GM21367 (cell line): ENCODE results near the gene MAD1L1.

ENCODE experiments used
- ATAC-seq: cut with Tn5 transposase; IDR thresholded peaks from one replicate; pipeline ENCODE4 v1.9.1; 2021; ENCODE audit not compliant: unreplicated experiment

The MAD1L1 gene

DNA sequence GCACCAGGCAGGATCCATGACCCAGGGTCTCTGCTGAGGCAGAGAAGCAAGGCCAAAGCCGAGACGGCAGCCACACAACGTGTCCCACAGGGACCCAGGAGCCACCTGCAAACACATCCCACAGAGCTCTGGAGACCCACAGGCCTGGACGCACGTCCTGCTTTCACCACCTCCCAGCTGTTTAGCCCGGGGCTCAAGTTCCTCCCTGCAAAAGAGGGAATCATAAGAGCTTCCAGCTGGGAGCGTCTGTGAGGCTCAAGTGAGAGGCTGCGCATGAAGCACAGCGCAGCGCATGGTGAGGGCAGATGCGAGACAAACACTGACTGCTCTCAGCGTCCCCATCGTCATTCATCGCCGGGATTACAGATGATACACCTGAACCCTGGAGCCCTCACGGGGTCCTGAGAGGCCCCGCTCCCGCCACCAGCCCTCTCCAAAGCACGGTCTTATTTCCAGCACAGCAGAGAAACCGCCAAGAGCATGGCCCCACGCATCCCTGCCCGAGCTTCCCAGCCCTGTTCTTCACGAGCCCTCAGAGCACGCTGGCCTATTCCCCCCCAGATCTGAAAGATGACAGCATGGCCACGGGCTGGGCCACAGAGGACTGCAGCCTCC, 88.7 kb downstream of the MAD1L1 start:
- no peak for ATAC-seq

- no peak for ATAC-seq
Observed at GRCh38 chr7:2143450-2143849, 89.3 kb downstream of the MAD1L1 start.

- ATAC-seq = no peak
Observed at GRCh38 chr7:2142386-2142785, 90.4 kb downstream of the MAD1L1 start.

DNA sequence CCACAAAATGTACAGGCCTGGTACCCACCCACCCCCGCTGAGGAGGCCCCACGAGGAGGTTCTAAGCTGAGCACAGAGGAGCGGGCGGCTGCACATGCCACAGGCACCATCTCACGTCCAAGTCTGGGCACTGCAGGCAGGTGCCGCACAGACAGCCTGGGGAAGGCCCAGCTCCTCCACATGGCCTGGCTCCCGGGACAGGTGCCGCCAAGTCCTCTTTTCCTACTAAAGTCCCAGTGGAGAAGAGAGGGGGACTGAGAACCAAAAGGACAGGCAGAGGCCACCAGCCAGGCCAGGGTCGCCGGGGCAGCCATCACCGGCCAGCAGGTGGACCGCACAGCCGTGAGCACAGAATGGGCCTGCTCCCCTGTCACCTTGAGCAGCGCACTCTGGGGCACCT, 91.1 kb downstream of the MAD1L1 start:
- ATAC-seq = no peak

- no peak for ATAC-seq
Observed at GRCh38 chr7:2141021-2141410, 91.7 kb downstream of the MAD1L1 start.

- ATAC-seq = no peak
Observed at GRCh38 chr7:2140216-2141020, 92.3 kb downstream of the MAD1L1 start.

DNA sequence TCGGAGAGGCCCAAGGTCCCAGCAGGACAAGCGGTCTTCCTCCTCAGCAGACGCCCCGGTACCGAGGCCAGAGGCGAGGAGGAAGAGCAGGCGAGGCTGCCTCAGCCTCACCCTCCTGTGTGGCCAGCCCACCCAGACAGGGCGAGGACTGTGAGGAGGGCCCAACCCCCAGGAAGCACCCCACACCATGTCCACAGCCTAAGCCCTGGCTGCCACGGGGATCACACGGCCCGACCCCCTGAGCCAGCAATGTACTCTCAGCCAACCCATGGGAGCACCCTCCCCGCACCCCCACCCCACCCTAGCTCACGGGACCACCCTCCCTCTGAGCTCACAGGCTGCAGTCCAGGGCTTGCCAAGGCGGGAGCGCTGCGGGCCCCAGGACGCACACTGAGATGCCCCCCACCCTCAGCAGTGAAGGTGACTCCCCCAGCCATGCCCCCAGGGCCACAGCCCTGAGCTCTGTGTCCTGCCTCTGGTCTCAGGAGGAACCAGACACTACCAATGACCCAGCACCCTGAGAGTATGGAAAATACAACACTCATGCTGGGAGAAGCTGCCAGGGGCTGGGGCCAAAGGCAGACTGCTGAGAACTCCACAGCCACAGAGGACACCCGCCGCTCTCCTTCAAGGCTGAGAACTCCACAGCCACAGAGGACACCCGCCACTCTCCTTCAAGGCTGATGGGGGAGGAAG, 93.6 kb downstream of the MAD1L1 start:
- ATAC-seq = no peak

DNA sequence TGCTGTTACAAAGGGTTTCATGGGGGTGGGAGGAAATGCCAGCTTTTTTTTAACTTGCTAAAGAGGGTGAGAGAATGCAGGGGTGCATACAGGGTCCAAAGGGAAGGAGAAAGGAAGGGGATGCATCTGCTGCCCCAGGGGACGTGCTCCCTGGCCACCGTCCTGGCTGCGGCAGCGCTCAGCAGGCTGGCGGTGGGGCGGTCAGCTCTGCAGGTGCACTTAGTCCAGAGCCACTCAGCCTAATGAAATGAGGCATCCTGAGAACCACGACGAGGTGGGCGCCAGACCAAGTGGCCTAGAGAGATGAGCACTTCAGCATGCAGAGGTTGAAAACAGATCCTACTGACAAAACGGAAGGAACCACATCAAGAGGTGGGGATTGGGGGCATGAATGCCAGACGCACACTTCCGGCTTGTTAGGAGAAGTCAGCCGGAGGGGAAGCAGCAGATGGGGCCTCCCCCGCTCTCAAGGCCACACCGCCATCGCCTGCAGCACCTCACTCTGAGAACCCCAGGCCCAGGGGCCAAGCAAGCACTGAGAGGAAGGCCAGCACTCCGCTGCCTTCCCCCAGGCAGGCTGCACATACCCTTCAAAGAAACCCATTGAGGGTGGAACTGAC, 94.5 kb downstream of the MAD1L1 start:
- ATAC-seq = no peak

GRCh38 chr7:2134740-2135139, 98.0 kb downstream of the MAD1L1 start:
- ATAC-seq = no peak

DNA sequence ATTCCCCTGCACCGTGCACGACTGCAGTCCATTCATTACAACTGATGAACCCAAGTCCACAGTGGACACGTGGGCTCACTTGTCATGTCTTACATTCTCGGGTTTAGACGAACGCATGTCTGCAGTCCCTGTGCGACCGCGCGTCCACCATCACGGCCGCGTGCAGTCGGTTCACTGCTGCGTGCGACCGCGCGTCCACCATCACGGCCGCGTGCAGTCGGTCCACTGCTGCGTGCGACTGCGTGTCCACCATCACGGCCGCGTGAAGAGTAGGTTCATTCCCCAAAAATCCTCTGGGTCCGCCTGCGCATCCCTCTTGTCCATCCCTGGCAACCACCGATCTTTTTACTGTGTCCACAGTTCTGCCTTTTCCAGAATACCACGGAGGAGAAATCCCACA, 100.5 kb downstream of the MAD1L1 start:
- no peak for ATAC-seq

DNA sequence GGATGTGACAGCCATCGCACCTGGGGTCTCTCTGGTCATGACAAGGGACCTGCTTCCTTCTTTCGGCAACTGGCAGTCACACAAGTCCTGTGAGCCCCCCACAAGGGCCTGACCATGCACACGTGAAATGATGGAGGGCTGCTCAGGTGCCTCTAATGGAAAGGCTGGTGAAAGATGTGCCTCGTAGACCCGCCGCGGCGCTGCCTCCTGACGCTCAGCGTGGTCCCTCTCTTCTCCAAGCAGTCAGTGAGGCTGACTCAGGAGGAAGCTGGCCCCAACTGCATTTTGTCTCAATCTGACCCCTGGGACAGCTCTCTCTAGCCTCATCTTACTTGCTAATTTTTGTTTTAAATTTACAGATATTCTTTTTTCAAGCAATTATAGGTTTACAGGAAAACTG, 100.9 kb downstream of the MAD1L1 start:
- ATAC-seq = no peak

GRCh38 chr7:2131341-2131740, 101.4 kb downstream of the MAD1L1 start:
- no peak for ATAC-seq

- ATAC-seq = no peak
Observed at GRCh38 chr7:2130096-2130375, 102.7 kb downstream of the MAD1L1 start.

DNA sequence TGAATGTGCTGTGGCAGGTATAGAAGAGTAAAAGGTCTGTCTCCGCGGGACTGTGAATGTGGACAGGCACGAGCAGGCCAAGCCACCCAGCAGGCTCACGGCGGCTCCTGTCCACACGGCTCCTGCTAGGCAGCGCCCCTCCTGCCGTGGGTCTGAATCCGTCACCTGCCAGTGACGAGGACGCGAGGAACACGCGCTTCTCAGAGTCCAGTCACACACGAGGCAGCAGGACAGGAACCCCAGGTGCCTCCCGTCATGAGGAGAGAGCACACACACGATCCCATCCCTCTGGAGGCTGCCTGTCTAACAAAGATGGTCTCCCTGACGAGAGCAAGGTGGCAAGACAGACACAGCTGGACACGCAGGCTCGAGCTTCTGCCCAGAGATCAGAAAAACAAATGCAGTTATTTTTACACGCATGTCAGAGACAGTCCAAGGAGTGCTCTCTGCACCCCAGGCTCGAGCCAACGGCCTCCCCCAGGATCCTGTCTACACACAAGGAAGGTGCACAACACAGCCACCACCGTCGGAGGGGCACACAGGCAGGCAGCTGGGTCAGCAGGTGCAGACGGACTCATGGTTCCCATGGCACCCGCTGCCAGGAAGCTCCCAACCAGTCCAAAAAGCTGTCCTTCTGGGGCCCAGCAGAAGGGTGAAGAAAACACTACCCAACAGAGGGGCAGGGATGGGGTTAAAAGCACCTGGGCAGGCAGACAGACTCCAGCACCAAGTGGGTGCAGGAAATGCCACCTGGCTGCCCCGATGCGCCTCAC, 103.2 kb downstream of the MAD1L1 start:
- ATAC-seq = no peak

GRCh38 chr7:2128601-2129322, 104.0 kb downstream of the MAD1L1 start:
- ATAC-seq = no peak

DNA sequence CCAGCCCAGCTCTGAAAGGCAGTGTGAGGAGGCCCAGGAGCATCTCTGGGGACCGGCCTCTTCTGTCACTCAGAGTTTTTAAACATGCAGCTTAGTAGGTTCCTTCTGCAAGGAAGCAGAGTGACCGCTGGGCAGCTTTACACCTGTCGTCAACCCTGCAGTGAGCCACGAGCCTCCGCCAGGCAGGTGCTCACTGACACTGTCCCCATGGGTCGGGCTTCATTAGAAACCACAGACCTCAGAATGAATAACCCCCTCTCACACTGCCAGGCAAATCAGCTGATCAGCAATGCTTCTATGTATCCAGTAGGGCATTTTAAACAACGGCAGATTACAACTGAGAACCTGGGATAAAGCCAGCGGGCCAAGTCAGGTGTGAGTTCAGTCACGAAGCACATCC, 106.1 kb downstream of the MAD1L1 start:
- no peak for ATAC-seq

GRCh38 chr7:2125931-2126330, 106.8 kb downstream of the MAD1L1 start:
- ATAC-seq = no peak

DNA sequence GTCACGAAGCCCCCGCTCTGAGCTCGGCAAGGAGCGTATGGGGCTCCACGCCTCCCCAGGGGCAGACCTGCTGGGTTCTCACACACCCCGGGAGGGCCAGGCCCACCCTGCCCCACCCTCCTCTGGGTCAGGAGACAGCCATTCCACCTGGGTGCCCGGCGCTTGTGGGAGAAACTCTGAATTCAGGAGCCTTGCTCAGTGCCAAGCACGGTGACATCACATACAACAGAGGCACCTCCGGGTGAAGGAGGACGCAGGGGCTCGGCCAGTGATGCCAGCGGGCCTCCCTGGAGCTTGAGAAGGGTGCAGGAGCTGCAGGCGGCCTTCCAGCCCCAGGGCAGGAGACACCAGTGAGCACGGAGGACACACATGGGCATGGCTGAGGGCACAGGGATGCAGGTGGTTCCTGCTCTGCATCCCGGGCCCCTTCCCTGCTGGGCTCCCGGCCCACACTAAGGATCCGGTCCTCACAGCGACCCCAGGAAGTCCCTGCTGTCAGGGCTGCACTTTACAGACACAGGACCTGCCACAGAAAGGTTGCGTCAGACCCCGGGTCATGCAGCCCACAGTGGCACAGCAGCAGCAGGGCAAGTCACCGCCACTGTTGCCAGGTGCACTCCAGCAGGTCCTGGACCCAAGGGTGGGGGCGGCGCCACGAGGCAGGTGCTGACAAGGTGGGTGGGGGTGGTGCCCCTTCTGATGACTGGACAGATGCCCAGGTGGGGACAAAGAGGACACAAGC, 108.0 kb downstream of the MAD1L1 start:
- no peak for ATAC-seq

GRCh38 chr7:2123916-2124315, 108.8 kb downstream of the MAD1L1 start:
- no peak for ATAC-seq

DNA sequence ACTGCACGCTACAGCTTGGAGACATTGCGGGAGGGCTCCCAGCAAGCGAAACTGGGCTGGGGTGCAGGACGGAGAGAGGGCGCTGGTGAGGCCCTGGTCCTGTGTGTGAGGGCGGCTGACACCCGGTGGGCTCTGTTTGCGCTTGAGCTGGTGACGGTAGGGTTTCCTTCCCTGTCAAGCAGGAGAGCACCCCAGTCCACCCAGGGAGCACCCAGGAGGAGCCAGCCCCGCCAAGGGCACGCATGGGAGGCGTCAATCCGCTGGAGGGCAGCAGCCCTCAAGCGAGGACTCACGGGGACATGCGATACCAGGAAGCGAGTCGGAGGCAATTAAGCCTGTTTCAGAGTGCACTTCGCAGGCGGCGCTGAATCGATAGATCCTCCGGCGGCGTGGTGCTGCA, 109.4 kb downstream of the MAD1L1 start:
- no peak for ATAC-seq
